DOHH2 (cell line): ENCODE results near the gene ZNF669.

Experiments used
- H3F3A ChIP-seq: fragments of 200-600 bp; sonication (generic), shearing (Covaris generic); 2 replicates; pipeline ENCODE4 v1.6.0; 2016; ENCODE audit warnings: antibody characterized with exemption, mild to moderate bottlenecking; ENCODE audit not compliant: control insufficient read depth, insufficient read depth
- H3K27ac ChIP-seq: fragments of 200-600 bp; sonication (generic); 2 replicates; pipeline ENCODE4 v1.5.1; 2014; ENCODE audit warnings: low read depth, mild to moderate bottlenecking, low read length, moderate library complexity
- H3K27me3 ChIP-seq: fragments of 200-600 bp; sonication (generic); 2 replicates; pipeline ENCODE4 v1.6.1; 2014; ENCODE audit warnings: mild to moderate bottlenecking, low read length, mixed read lengths; ENCODE audit not compliant: control insufficient read depth
- H3K36me3 ChIP-seq: fragments of 200-600 bp; sonication (generic); 2 replicates; pipeline ENCODE4 v1.6.1; 2014; ENCODE audit warnings: mild to moderate bottlenecking, low read length, moderate library complexity, mixed read lengths; ENCODE audit not compliant: control insufficient read depth
- H3K4me1 ChIP-seq: fragments of 200-600 bp; sonication (generic); 2 replicates; pipeline ENCODE4 v1.6.1; 2014; ENCODE audit warnings: mild to moderate bottlenecking, low read length, mixed read lengths; ENCODE audit not compliant: control insufficient read depth
- H3K4me2 ChIP-seq: fragments of 200-600 bp; sonication (generic); 2 replicates; pipeline ENCODE4 v1.6.0; 2014; ENCODE audit warnings: mild to moderate bottlenecking, low read length, moderate library complexity
- H3K4me3 ChIP-seq: fragments of 200-600 bp; sonication (generic); 2 replicates; pipeline ENCODE4 v1.5.1; 2014; ENCODE audit warnings: mild to moderate bottlenecking, low read length, mixed read lengths
- H3K79me2 ChIP-seq: fragments of 200-600 bp; sonication (generic); 2 replicates; pipeline ENCODE4 v1.6.1; 2014; ENCODE audit warnings: mild to moderate bottlenecking, low read length, mixed read lengths; ENCODE audit not compliant: control insufficient read depth
- H3K9me2 ChIP-seq: fragments of 200-600 bp; sonication (generic); replicated peaks from 2 replicates; pipeline ENCODE4 v1.6.1; 2014; ENCODE audit warnings: mild to moderate bottlenecking, low read length, mixed read lengths; ENCODE audit not compliant: control insufficient read depth
- H3K9me3 ChIP-seq: fragments of 200-600 bp; sonication (generic); 2 replicates; pipeline ENCODE4 v1.6.1; 2014; ENCODE audit warnings: antibody characterized with exemption, low read length, mixed read lengths; ENCODE audit not compliant: control insufficient read depth, insufficient read depth
- H4K20me1 ChIP-seq: fragments of 200-600 bp; sonication (generic); 2 replicates; pipeline ENCODE4 v1.6.0; 2014; ENCODE audit warnings: low read depth, mild to moderate bottlenecking, antibody characterized with exemption, low read length, moderate library complexity; ENCODE audit not compliant: control insufficient read depth, insufficient read depth
- CTCF ChIP-seq: fragments of 200-600 bp; sonication (generic); IDR thresholded peaks from one replicate; pipeline ENCODE4 v1.5.1; 2014; ENCODE audit warnings: antibody characterized with exemption, mild to moderate bottlenecking, low read depth, low read length; ENCODE audit not compliant: poor library complexity, severe bottlenecking
- EZH2phosphoT487 ChIP-seq: fragments of 200-600 bp; sonication (generic); IDR thresholded peaks from 2 replicates; pipeline ENCODE4 v1.6.1; 2017; ENCODE audit warnings: borderline replicate concordance, mild to moderate bottlenecking, antibody characterized with exemption, low read length, moderate library complexity, mixed read lengths

The ZNF669 gene

GRCh38 chr1:247107694-247108093 is 3.5 kb upstream of the ZNF669 start:
- Histone ChIP-seq H3K9me3 (peaks cover 7% of the 10 kb centered on the region), H3K4me2 (no peak overlapping the region), H3K79me2 (peaks cover 15% of the 10 kb centered on the region), H3K4me1 (peaks cover 12% of the 10 kb centered on the region), H3K4me3 (no peak overlapping the region), H3K27me3 (no peaks in the 10 kb centered on the region), H3K27ac (no peak overlapping the region), H3K36me3 (peaks cover 10% of the 10 kb centered on the region), H3F3A (no peaks in the 10 kb centered on the region), H4K20me1 (no peaks in the 10 kb centered on the region), H3K9me2 (no peaks in the 10 kb centered on the region)
- TF ChIP-seq CTCF (no peak), EZH2phosphoT487 (no peak)

- Histone ChIP-seq H3K4me3 (no peak overlapping the region), H3F3A (no peaks in the 10 kb centered on the region), H3K36me3 (peaks cover 26% of the 10 kb centered on the region), H3K27me3 (no peaks in the 10 kb centered on the region), H3K4me2 (no peak overlapping the region), H3K9me3 (peaks cover 13% of the 10 kb centered on the region), H3K79me2 (peaks cover 32% of the 10 kb centered on the region), H3K4me1 (peaks cover 14% of the 10 kb centered on the region), H4K20me1 (no peaks in the 10 kb centered on the region), H3K27ac (no peak overlapping the region), H3K9me2 (no peaks in the 10 kb centered on the region)
- no peak for TF ChIP-seq CTCF
Measured at GRCh38 chr1:247105966-247106365, 1.8 kb upstream of the ZNF669 start.

- H3K27me3 ChIP-seq = no peaks in the 10 kb centered on the region
- peaks cover 41% of the 10 kb centered on the region for H3K79me2 ChIP-seq
- TF ChIP-seq EZH2phosphoT487 = no peak
- TF ChIP-seq CTCF = no peak
- peaks cover 14% of the 10 kb centered on the region for H3K4me1 ChIP-seq
- H3K4me2 ChIP-seq = peak overlapping the region; percentile 68
- H3K4me3 ChIP-seq = peak overlapping the region; percentile 96
- H3K27ac ChIP-seq = no peak overlapping the region
- H3F3A ChIP-seq = no peaks in the 10 kb centered on the region
- H3K36me3 ChIP-seq = peaks cover 36% of the 10 kb centered on the region
- H4K20me1 ChIP-seq = no peaks in the 10 kb centered on the region
- H3K9me2 ChIP-seq = no peaks in the 10 kb centered on the region
- H3K9me3 ChIP-seq = peaks cover 18% of the 10 kb centered on the region
Measured at GRCh38 chr1:247104965-247105364, 809 bp upstream of the ZNF669 start.

DNA sequence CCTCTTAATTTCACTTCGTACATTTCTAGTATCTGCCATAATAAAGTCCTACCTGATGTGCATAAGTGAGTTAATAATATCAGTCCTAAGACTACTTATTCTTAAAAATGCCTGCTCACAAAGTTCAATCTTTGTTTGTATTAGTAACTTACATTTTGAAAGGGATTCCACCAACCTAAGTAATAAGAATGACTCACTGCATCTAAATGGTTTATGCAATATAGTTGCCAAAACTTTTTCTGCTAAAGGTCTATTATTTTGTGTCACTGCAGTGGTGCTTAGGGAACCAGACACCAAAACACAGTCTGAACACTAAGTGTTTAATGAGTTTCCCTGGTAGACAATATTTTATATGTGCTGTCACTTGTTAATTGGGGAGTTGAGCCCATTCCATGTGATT is 1.8 kb downstream of the ZNF669 start:
- peaks cover 14% of the 10 kb centered on the region for H3K4me1 ChIP-seq
- H3K79me2 ChIP-seq = peaks cover 52% of the 10 kb centered on the region
- no peaks in the 10 kb centered on the region for H3F3A ChIP-seq
- no peaks in the 10 kb centered on the region for H4K20me1 ChIP-seq
- H3K9me2 ChIP-seq = no peaks in the 10 kb centered on the region
- H3K27me3 ChIP-seq = no peaks in the 10 kb centered on the region
- TF ChIP-seq EZH2phosphoT487 = no peak
- no peak for TF ChIP-seq CTCF
- peaks cover 57% of the 10 kb centered on the region for H3K36me3 ChIP-seq
- H3K4me2 ChIP-seq = 0 out of 2 replicates have a peak overlapping the region, but pooled peaks have one; percentile 6
- H3K27ac ChIP-seq = no peak overlapping the region
- peaks cover 18% of the 10 kb centered on the region for H3K9me3 ChIP-seq
- H3K4me3 ChIP-seq = 0 out of 2 replicates have a peak overlapping the region, but pooled peaks have one; percentile 0
